ENCODE data around the gene LGR4. TPM values are rescaled to one million over a fixed set of nuclear protein-coding genes. Genes with fewer than 3 reads are reported as not detected.

LGR4 gene
- total RNA-seq, 1 donor from 2014 or later, result 3.0 TPM

DNA sequence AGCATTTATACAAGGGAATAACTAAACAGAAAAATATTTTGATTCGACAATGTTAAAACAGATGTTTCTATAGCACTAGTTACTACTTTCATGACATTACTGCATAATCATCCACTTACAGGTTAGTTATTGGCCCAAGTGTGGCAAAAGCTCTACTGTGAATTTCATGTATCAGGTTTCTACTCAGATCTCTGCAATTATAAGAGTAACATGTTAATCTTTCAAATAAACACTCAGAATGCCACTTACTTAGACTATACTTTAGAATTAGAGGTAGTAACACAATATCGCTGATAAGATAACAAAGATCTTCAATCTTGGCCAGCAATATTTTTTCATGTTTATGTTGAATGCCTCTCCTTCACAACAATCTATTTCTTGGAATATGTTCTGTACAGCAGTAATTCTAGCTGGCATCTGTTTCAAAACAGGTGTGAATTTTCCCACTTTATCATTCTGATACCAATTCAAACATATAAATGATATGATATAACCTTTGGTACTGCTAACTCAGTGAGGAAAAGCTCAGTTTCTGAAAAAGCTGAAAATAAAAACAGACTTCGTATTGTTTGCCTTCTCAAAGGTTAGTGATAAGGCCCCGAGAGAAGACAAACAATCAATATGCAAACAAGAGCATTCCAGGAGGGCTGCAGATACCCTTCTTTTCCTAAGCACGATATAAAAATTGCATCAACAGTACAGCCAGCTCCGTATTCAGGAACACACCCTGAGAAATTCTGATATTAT lies 98.6 kb downstream of the LGR4 start:
- H3K27me3 Mint-ChIP-seq, result no peaks in the 10 kb centered on the region
- no peaks in the 10 kb centered on the region for H3K36me3 Mint-ChIP-seq (ENCODE audit: low read depth)
- ATAC-seq (ENCODE audit: low read depth) (no peak), DNase-seq (no peak)
- ChIA-PET CTCF (no interaction called here), POLR2A (no interaction called here)
- intact Hi-C loops (cut with micrococcal nuclease), result no loop called here
- TF ChIP-seq, protein P1, sequence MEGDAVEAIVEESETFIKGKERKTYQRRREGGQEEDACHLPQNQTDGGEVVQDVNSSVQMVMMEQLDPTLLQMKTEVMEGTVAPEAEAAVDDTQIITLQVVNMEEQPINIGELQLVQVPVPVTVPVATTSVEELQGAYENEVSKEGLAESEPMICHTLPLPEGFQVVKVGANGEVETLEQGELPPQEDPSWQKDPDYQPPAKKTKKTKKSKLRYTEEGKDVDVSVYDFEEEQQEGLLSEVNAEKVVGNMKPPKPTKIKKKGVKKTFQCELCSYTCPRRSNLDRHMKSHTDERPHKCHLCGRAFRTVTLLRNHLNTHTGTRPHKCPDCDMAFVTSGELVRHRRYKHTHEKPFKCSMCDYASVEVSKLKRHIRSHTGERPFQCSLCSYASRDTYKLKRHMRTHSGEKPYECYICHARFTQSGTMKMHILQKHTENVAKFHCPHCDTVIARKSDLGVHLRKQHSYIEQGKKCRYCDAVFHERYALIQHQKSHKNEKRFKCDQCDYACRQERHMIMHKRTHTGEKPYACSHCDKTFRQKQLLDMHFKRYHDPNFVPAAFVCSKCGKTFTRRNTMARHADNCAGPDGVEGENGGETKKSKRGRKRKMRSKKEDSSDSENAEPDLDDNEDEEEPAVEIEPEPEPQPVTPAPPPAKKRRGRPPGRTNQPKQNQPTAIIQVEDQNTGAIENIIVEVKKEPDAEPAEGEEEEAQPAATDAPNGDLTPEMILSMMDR (IDR thresholded peaks at IDR 0.05), result no peak
- H3K27ac Mint-ChIP-seq, result no peak overlapping the region
- no peaks in the 10 kb centered on the region for H3K9me3 Mint-ChIP-seq
- no peak overlapping the region for H3K4me3 Mint-ChIP-seq
- H3K4me1 Mint-ChIP-seq, result no peaks in the 10 kb centered on the region

DNA sequence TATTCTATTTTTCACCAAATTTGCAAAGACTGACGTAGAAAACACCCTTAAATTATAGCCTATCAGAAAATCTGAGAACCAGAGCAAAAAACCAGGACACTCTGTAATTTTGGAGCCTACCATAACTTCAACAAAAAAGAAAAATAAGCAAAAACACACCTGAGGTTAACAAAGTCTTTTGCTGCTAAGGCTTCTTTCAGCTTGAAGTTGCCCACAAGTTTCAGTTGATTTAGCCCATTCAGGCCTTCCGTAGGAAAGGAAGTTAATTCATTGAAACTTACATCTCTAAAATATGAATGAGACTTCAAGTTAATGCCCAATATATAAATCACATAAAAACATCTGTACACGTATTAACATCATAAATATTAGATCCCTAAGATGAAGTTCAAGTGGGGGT lies 99.2 kb downstream of the LGR4 start:
- Mint-ChIP-seq H3K9me3 (no peaks in the 10 kb centered on the region), H3K27me3 (no peaks in the 10 kb centered on the region), H3K36me3 (ENCODE audit: low read depth) (no peaks in the 10 kb centered on the region), H3K27ac (no peak overlapping the region), H3K4me1 (no peaks in the 10 kb centered on the region), H3K4me3 (no peak overlapping the region)
- ChIA-PET POLR2A (no interaction called here), CTCF (no interaction called here)
- no peak for ATAC-seq (ENCODE audit: low read depth)
- TF ChIP-seq, protein P1 (IDR thresholded peaks at IDR 0.05), result no peak
- intact Hi-C loops (cut with micrococcal nuclease), result no loop called here
- DNase-seq, result no peak

DNA sequence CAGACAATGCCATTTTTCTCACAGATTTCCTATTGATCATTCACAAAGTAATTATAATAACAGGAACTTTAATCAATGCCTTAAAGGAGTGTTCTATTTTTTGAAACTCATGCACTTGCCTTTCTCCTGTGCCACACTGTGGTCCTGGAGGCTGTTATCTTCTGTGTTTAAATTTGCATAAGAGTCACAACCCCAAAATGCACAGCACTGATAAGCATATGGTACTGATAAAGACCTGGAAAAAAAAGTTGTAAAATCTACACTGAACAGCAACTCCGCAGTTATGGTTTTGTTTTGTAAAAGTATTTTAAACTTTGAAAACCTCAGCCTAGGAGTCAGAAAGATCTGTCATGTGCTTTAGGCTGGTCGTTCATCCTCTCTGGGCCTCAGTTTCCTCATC lies 100.4 kb downstream of the LGR4 start:
- no peaks in the 10 kb centered on the region for H3K4me1 Mint-ChIP-seq
- H3K27ac Mint-ChIP-seq, result no peak overlapping the region
- ATAC-seq (ENCODE audit: low read depth) (no peak), DNase-seq (no peak)
- POLR2A ChIA-PET, result no interaction called here
- H3K9me3 Mint-ChIP-seq, result no peaks in the 10 kb centered on the region
- H3K4me3 Mint-ChIP-seq, result no peak overlapping the region
- intact Hi-C loops (cut with micrococcal nuclease), result no loop called here
- H3K27me3 Mint-ChIP-seq, result no peaks in the 10 kb centered on the region
- no peaks in the 10 kb centered on the region for H3K36me3 Mint-ChIP-seq (ENCODE audit: low read depth)
- CTCF ChIA-PET, result no interaction called here
- TF ChIP-seq, protein P1 (IDR thresholded peaks at IDR 0.05), result no peak

DNA sequence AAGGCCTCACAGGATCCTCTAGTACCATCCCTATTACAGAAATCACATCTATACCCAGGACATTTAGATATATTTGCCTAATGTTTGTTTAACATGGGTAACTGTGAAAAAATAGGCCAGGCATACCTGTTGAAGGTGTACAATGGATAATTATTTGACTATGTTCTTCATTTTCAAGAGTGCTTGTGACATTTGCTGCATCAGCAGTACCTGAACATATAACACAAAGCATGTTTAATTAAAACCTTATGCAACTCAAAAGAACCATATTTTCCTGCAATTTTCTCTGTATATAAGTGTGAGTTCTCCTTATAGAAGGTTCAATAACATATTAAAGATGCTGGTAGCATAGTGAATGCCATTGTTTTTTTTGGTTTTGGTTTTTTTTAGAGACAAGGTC lies 101.1 kb downstream of the LGR4 start:
- Mint-ChIP-seq H3K36me3 (ENCODE audit: low read depth) (no peaks in the 10 kb centered on the region), H3K9me3 (no peaks in the 10 kb centered on the region), H3K4me3 (no peak overlapping the region), H3K27me3 (no peaks in the 10 kb centered on the region), H3K4me1 (no peaks in the 10 kb centered on the region), H3K27ac (no peak overlapping the region)
- intact Hi-C loops (cut with micrococcal nuclease), result no loop called here
- POLR2A ChIA-PET, result no interaction called here
- TF ChIP-seq, protein P1 (IDR thresholded peaks at IDR 0.05), result no peak
- ATAC-seq (ENCODE audit: low read depth), result no peak
- CTCF ChIA-PET, result no interaction called here
- DNase-seq, result no peak

DNA sequence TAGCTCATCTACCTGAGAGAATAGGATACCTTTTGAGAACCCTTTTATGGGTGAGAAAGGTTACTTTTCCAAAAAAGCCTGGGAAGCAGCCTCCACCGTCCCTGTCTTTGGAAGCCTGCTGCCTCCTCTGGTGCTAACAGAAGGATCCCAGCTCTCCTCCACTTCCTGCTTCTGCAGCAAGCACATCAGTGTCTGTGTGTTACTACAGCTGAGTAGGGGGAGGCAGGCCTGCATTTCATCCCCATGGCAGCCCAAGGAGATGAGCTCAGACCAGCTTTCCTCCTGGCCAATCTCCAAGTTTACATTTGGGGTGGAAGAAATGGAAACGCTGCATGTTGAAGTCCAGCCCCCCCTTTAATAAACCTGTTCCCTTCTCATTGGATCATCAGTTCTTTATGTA lies 102.2 kb downstream of the LGR4 start:
- intact Hi-C loops (cut with micrococcal nuclease), result no loop called here
- ChIA-PET POLR2A (no interaction called here), CTCF (no interaction called here)
- no peaks in the 10 kb centered on the region for H3K4me1 Mint-ChIP-seq
- TF ChIP-seq, protein P1 (IDR thresholded peaks at IDR 0.05), result no peak
- no peaks in the 10 kb centered on the region for H3K9me3 Mint-ChIP-seq
- H3K36me3 Mint-ChIP-seq (ENCODE audit: low read depth), result no peaks in the 10 kb centered on the region
- H3K4me3 Mint-ChIP-seq, result no peak overlapping the region
- DNase-seq, result no peak
- no peak for ATAC-seq (ENCODE audit: low read depth)
- no peak overlapping the region for H3K27ac Mint-ChIP-seq
- H3K27me3 Mint-ChIP-seq, result no peaks in the 10 kb centered on the region
